HepG2 (cell line): ENCODE measurements around the gene ATP1B2. TPM values are rescaled to one million over a fixed set of nuclear protein-coding genes. Genes with fewer than 3 reads are reported as not detected.
A peak's percentile ranks its signal among the peaks of the same experiment; 100 is the strongest.

Experiments
- CREM ChIP-seq, 2 experiments: sonication (generic) in 1 of 2; formaldehyde crosslinking in 1 of 2; IDR thresholded peaks; 2 replicates each; pipeline versions ENCODE4 v1.4.0 to v1.6.1; 2016 to 2020; ENCODE audit warnings: antibody characterized with exemption in 1 of 2, mild to moderate bottlenecking in 1 of 2, missing genetic modification reagents in 1 of 2
- DPF2 ChIP-seq: sonication (generic); formaldehyde crosslinking; IDR thresholded peaks from 2 replicates; pipeline ENCODE4 v1.4.0; 2020; ENCODE audit warnings: mild to moderate bottlenecking, low read depth, missing genetic modification reagents, borderline replicate concordance
- EEA1 ChIP-seq: sonication (generic); formaldehyde crosslinking; IDR thresholded peaks from 2 replicates; pipeline ENCODE4 v1.5.1; 2020; ENCODE audit warnings: mild to moderate bottlenecking, missing genetic modification reagents, borderline replicate concordance
- ETV6 ChIP-seq: sonication (generic); formaldehyde crosslinking; conservative IDR thresholded peaks from 2 replicates; pipeline ENCODE4 v1.4.0; 2020; ENCODE audit warnings: missing genetic modification reagents
- GATAD1 ChIP-seq: IDR thresholded peaks from 2 replicates; pipeline ENCODE4 v1.6.1; 2016; ENCODE audit warnings: missing genetic modification reagents, missing compliant biosample characterization
- JUND ChIP-seq: sonication (generic); formaldehyde crosslinking; IDR thresholded peaks from 2 replicates; pipeline ENCODE4 v1.8.0; 2022; ENCODE audit warnings: mild to moderate bottlenecking, missing genetic modification reagents
- KAT8 ChIP-seq: IDR thresholded peaks from 2 replicates; pipeline ENCODE4 v1.6.1; 2016; ENCODE audit warnings: missing genetic modification reagents, missing compliant biosample characterization
- PAF1 ChIP-seq: IDR thresholded peaks from 2 replicates; pipeline ENCODE4 v1.6.1; 2016; ENCODE audit warnings: missing genetic modification reagents, missing compliant biosample characterization
- PHF20 ChIP-seq: sonication (generic); formaldehyde crosslinking; IDR thresholded peaks from 2 replicates; pipeline ENCODE4 v1.5.0; 2020; ENCODE audit warnings: mild to moderate bottlenecking, missing genetic modification reagents
- POLR2AphosphoS5 ChIP-seq: IDR thresholded peaks from 2 replicates; pipeline ENCODE4 v1.6.1; 2012; ENCODE audit warnings: low read depth, low read length
- RFX3 ChIP-seq: IDR thresholded peaks from 2 replicates; pipeline ENCODE4 v1.6.1; 2016; ENCODE audit warnings: missing biosample characterization, missing genetic modification reagents
- SAP130 ChIP-seq: IDR thresholded peaks from 2 replicates; pipeline ENCODE4 v1.6.1; 2016; ENCODE audit warnings: low read depth
- SMYD3 ChIP-seq: sonication (generic); formaldehyde crosslinking; IDR thresholded peaks from 2 replicates; pipeline ENCODE4 v1.8.1; 2023; ENCODE audit warnings: mild to moderate bottlenecking, missing genetic modification reagents
- SP1 ChIP-seq, 2 experiments: fragments of 450-650 bp in 1 of 2; sonication (generic) in 1 of 2; formaldehyde crosslinking in 1 of 2; IDR thresholded peaks; 2 replicates each; pipeline versions ENCODE4 v1.4.0 to v1.6.1; 2016 to 2020; ENCODE audit warnings: missing genetic modification reagents in 1 of 2
- SUZ12 ChIP-seq: fragments of 150-350 bp; IDR thresholded peaks from 2 replicates; pipeline ENCODE4 v1.6.1; 2014; ENCODE audit warnings: low read depth, low read length
- YEATS4 ChIP-seq: sonication (generic); formaldehyde crosslinking; IDR thresholded peaks from 2 replicates; pipeline ENCODE4 v1.4.0; 2020; ENCODE audit warnings: missing genetic modification reagents, borderline replicate concordance
- ZMAT3 ChIP-seq: sonication (generic); formaldehyde crosslinking; conservative IDR thresholded peaks from 2 replicates; pipeline ENCODE4 v1.7.0; 2021; ENCODE audit warnings: missing genetic modification reagents
- ZNF317 ChIP-seq: sonication (generic); formaldehyde crosslinking; IDR thresholded peaks from 2 replicates; pipeline ENCODE4 v1.5.0; 2020; ENCODE audit warnings: mild to moderate bottlenecking, missing genetic modification reagents
- ZNF329 ChIP-seq: sonication (generic); formaldehyde crosslinking; IDR thresholded peaks from 2 replicates; pipeline ENCODE4 v1.9.0; 2021; ENCODE audit warnings: low read depth, mild to moderate bottlenecking, missing genetic modification reagents
- ZNF484 ChIP-seq: sonication (generic); formaldehyde crosslinking; IDR thresholded peaks from 2 replicates; pipeline ENCODE4 v1.5.1; 2020; ENCODE audit warnings: mild to moderate bottlenecking, low read depth, missing genetic modification reagents, borderline replicate concordance
- ZSCAN25 ChIP-seq: sonication (generic); formaldehyde crosslinking; IDR thresholded peaks from 2 replicates; pipeline ENCODE4 v1.8.0; 2022; ENCODE audit warnings: mild to moderate bottlenecking, missing genetic modification reagents
- polyA plus RNA-seq, 8 experiments: library from polyadenylated mRNA; depleted of rRNA in 3 of 8; stranded (reverse) in 7 of 8; unstranded in 1 of 8; fragments of >200 nt; fragmentation: Illumina TruSeq in 4 of 8; extraction: Trizol in 4 of 8; gene quantifications; 2 replicates each; pipeline versions ENCODE4 v1.2.1 to v1.2.3, GENCODE V29; 2011 to 2016; ENCODE audit warnings: low read depth in 4 of 8, missing spikeins in 1 of 8, mixed read lengths in 1 of 8; ENCODE audit not compliant: insufficient read depth in 1 of 8
- total RNA-seq, 5 experiments: library from RNA; depleted of rRNA; stranded (reverse); fragments of >200 nt; fragmentation: Illumina TruSeq; extraction: Trizol; gene quantifications; 2 replicates each; pipeline ENCODE4 v1.2.3, GENCODE V29; 2016; ENCODE audit warnings: low read depth in 1 of 5
- TF ChIP-seq, protein P1 (sequence below): sonication (generic); formaldehyde crosslinking; IDR thresholded peaks from 2 replicates; pipeline ENCODE4 v1.4.0; 2020; ENCODE audit warnings: missing genetic modification reagents
- TF ChIP-seq, protein P2 (sequence below): sonication (generic); formaldehyde crosslinking; IDR thresholded peaks from 2 replicates; pipeline ENCODE4 v1.5.0; 2020; ENCODE audit warnings: mild to moderate bottlenecking, missing genetic modification reagents
- TF ChIP-seq, protein P3 (sequence below): sonication (generic); formaldehyde crosslinking; IDR thresholded peaks from 2 replicates; pipeline ENCODE4 v1.5.1; 2020; ENCODE audit warnings: missing genetic modification reagents, mild to moderate bottlenecking, borderline replicate concordance

The ATP1B2 gene
- total and polyA plus RNA-seq, 2 of the 13 experiments (the other 11 are each of a cell fraction or from before 2014, with no cell fraction given) = not detected

DNA sequence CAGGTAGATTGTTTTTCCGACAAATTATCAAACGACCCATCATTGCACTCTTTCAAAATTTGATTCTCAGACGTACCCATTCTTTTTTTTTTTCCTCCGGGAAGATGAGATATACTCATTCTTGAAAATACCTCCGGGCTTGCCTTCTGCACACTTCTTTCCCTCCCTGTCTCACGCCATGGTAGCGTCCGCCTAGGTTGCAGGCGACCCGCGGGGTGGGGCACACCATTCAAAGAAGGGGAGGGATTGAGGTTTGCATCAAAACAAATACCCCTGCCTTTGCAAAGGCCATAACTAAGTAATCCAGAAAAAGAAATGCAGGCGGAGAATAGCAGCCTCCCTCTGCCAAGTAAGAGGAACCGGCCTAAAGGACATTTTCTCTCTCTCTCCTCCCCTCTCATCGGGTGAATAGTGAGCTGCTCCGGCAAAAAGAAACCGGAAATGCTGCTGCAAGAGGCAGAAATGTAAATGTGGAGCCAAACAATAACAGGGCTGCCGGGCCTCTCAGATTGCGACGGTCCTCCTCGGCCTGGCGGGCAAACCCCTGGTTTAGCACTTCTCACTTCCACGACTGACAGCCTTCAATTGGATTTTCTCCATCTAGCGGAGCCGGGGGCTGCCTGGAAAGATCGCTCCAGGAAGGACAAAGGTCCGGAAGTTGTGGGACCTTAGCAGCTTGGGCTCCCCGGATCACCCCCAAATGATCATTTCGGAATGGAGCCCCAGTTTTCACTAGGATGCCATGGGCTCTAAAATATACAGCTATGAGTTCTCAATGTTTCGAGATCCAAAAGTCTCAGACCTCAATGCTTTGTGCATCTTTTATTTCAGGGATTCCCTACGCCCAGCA, 35.7 kb downstream of the ATP1B2 start (continued):
- TF ChIP-seq, protein P1, sequence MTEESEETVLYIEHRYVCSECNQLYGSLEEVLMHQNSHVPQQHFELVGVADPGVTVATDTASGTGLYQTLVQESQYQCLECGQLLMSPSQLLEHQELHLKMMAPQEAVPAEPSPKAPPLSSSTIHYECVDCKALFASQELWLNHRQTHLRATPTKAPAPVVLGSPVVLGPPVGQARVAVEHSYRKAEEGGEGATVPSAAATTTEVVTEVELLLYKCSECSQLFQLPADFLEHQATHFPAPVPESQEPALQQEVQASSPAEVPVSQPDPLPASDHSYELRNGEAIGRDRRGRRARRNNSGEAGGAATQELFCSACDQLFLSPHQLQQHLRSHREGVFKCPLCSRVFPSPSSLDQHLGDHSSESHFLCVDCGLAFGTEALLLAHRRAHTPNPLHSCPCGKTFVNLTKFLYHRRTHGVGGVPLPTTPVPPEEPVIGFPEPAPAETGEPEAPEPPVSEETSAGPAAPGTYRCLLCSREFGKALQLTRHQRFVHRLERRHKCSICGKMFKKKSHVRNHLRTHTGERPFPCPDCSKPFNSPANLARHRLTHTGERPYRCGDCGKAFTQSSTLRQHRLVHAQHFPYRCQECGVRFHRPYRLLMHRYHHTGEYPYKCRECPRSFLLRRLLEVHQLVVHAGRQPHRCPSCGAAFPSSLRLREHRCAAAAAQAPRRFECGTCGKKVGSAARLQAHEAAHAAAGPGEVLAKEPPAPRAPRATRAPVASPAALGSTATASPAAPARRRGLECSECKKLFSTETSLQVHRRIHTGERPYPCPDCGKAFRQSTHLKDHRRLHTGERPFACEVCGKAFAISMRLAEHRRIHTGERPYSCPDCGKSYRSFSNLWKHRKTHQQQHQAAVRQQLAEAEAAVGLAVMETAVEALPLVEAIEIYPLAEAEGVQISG (CRISPR knock-in tag) = peak; percentile 43
- TF ChIP-seq, protein P2, sequence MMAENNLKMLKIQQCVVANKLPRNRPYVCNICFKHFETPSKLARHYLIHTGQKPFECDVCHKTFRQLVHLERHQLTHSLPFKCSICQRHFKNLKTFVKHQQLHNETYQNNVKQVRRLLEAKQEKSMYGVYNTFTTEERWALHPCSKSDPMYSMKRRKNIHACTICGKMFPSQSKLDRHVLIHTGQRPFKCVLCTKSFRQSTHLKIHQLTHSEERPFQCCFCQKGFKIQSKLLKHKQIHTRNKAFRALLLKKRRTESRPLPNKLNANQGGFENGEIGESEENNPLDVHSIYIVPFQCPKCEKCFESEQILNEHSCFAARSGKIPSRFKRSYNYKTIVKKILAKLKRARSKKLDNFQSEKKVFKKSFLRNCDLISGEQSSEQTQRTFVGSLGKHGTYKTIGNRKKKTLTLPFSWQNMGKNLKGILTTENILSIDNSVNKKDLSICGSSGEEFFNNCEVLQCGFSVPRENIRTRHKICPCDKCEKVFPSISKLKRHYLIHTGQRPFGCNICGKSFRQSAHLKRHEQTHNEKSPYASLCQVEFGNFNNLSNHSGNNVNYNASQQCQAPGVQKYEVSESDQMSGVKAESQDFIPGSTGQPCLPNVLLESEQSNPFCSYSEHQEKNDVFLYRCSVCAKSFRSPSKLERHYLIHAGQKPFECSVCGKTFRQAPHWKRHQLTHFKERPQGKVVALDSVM = no peak
- TF ChIP-seq PAF1 (CRISPR knock-in tag) (no peak), DPF2 (CRISPR knock-in tag) (no peak), ZNF484 (no peak), KAT8 (no peak; the same call in none of the 2 replicates), ZMAT3 (0 out of 2 replicates have a peak, but pooled peaks have one; percentile 10), EEA1 (no peak), ZSCAN25 (no peak), POLR2AphosphoS5 (peak; percentile 88), PHF20 (peak; percentile 29; the same call in 1 of the 2 replicates), ETV6 (no peak), SUZ12 (no peak), YEATS4 (CRISPR knock-in tag) (peak; percentile 19; the same call in 1 of the 2 replicates), RFX3 (CRISPR knock-in tag) (no peak), JUND (CRISPR knock-in tag) (no peak), ZNF329 (CRISPR knock-in tag) (no peak), ZNF317 (peak; percentile 44; the same call in 1 of the 2 replicates), SP1 (IDR thresholded peaks at IDR 0.05) (no peak), SP1 (CRISPR knock-in tag; IDR thresholded peaks at IDR 0.05) (no peak), SMYD3 (CRISPR knock-in tag) (0 out of 2 replicates have a peak, but pooled peaks have one; percentile 11), GATAD1 (CRISPR knock-in tag) (peak; percentile 63), CREM (IDR thresholded peaks at IDR 0.05) (peak; percentile 24; the same call in 1 of the 2 replicates), CREM (CRISPR knock-in tag; IDR thresholded peaks at IDR 0.05) (no peak), SAP130 (CRISPR knock-in tag) (peak; percentile 46; the same call in 1 of the 2 replicates)
- TF ChIP-seq, protein P3, sequence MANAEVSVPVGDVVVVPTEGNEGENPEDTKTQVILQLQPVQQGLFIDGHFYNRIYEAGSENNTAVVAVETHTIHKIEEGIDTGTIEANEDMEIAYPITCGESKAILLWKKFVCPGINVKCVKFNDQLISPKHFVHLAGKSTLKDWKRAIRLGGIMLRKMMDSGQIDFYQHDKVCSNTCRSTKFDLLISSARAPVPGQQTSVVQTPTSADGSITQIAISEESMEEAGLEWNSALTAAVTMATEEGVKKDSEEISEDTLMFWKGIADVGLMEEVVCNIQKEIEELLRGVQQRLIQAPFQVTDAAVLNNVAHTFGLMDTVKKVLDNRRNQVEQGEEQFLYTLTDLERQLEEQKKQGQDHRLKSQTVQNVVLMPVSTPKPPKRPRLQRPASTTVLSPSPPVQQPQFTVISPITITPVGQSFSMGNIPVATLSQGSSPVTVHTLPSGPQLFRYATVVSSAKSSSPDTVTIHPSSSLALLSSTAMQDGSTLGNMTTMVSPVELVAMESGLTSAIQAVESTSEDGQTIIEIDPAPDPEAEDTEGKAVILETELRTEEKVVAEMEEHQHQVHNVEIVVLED (CRISPR knock-in tag) = peak; percentile 51; the same call in 1 of the 2 replicates
